GM19455 (cell line): Measurements from ENCODE around the gene CUX1.
"Not testable (repeated sequence)": the region's sequence is repeated elsewhere in the genome, so short reads cannot be mapped to it uniquely, and the experiment has no call there.

Experiments
- ATAC-seq: cut with Tn5 transposase; IDR thresholded peaks from one replicate; pipeline ENCODE4 v1.9.1; 2021; ENCODE audit not compliant: unreplicated experiment

Gene CUX1

DNA sequence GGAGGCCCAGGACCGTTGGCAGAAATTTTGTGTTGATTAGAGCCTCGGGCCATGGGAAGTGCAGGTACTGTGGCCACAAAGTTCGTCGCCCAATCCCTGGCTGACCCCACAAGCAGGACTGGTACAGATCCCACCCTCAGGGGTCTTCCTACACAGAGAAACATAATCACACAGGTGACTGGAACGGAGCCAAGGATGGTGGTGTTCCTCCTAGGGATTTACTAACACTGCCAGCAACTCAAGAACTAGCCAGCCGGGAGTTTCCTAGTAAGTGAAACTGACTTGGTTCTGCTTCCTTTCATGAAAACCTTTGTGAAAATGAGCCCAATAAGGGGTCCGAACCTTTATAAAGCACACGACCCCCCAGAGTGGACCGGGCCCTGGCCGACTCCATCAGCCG lies 5.7 kb downstream of the CUX1 start:
- ATAC-seq, result no peak

DNA sequence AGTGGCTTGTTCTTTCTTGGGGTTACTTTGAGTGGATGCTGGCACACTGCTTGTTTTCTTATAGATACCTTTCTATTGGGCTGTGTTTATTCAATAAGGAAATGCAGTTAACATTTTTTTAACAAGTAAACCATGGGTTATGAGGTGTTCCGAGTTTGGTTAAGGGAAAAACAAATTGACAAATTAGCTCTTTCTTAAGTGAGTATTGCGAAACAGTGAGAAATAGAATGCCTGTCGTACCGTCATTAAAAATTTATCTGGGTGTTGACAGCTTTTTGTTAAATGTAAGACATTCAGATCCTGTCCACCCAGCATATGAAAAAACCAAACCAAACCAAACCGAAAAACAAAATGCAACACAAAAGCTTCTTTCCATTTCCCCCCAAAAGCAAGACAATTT lies 6.2 kb downstream of the CUX1 start:
- no peak for ATAC-seq

DNA sequence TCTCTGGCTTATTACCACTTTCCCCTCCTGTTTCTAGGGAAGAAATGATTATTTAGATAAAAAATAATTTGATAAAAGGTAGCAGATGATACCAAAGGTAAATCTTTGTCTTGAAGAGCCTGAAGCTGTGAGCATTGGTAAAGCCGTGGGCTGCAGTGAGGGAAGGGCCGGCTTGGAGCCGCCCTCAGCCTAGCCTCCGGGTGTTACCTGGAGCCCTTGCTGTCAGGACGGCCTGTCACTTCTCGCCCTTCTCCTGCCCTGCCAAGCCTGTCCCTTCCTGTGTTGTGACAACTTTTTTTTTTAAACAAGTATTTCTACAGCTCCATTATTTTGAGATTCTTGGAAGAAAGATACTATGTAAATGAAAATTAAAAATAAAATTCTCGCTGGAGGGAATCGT lies 7.0 kb downstream of the CUX1 start:
- ATAC-seq, result no peak

DNA sequence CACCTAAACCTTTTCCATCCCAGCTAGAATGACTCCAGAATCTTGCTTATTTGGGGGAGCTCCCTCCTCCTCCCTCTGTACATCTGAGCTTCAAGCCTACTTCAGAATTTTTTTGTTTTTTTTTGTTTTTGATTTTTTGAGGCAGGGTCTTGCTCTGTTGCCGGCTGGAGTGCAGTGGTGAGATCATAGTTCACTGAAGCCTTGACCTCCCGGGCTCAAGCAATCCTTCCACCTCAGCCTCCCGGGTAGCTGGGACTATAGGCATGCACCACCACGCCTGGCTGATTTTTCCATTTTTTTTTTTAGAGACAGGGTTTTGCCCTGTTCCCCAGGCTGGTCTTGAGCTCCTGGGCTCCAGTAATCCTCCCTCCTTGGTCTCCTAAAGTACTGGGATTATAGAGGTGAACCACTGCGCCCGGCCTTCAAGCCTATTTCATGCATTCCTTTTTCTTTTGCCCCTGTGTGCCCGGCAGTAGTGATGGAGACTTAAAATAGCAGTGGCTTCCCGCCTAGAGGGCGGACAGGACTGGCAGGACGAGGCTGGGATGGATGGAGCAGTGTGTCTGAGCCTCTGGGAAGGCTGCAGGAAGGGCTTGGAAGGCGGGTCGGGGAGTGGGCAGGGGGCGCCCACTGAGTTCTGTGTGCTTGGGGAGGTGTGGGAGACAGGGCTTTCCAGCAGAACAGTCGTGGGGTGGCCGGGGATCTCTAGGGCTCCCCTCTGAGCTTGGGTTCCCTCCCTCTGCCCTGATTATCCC lies 8.8 kb downstream of the CUX1 start:
- ATAC-seq, result no peak

DNA sequence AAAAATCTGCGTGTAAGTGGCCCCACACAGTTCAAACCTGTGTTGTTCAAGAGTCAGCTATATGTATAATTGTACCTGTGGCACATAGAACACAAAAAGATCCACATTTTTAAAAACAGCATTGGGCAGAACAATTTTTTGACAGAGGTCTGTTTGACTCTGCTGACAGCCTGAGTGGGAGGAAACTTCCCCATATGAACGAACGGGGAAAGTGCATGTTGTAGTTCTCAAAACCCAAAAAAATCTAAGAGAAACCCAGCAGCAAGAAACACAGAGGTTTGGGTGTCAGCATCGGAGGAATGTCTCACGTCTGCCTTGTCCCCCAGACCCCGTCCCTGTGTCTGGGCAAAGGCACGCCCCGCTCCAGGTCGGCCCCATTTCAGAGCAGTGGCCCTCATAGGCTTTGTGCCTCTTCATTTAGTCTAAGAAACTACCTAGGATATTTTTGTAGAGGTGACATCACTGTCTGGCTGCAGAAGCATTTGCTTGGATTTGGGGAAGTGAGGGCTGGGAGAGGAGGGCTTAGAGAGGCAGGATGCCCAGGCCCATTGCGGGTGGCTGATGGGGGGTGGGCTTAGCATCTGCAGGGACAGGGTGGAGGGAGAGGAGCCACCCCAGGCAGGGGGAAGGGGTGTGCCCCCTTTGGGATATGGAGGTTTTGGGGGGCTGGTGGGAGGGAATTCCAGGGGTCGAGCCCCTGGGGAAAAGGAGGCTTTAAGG lies 11.0 kb downstream of the CUX1 start:
- no peak for ATAC-seq

DNA sequence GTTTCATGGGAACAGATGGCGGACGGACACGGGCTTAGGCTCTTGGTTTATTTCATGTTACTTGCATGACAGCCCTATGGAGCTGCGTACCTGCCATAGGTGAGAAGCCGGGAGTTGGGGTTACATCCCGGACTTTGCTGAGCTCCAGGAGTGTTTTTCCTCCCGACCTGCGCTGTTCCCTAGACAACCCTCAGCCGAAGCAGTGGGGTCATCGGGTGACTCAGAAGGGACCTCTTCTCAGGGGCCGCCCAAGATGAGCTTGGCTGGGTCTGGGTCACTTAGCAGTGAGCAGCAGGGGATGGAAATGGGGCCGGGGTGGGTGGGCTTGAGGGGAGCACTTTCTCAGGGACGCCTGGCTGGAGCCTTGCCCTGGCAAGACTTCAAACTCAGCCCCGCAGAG lies 11.9 kb downstream of the CUX1 start:
- no peak for ATAC-seq

GRCh38 chr7:101829821-101830220 lies 12.4 kb downstream of the CUX1 start:
- ATAC-seq, result no peak

DNA sequence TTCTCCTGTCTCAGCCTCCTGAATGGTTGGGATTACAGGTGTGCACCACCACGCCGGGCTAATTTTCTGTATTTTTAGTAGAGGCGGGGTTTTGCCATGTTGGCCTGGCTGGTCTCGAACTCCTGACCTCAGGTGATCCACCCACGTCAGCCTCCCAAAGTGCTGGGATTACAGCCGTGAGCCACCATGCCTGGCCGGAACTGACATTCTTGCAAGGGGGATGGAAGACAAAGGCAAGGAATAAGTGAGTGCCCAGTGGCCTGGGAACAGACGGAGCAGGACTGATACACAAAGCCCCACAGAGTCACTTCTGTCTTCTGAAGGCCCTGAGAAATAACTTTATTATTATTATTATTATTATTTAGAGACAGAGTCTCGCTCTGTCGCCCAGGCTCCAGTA lies 14.0 kb downstream of the CUX1 start:
- not testable (repeated sequence) for ATAC-seq

DNA sequence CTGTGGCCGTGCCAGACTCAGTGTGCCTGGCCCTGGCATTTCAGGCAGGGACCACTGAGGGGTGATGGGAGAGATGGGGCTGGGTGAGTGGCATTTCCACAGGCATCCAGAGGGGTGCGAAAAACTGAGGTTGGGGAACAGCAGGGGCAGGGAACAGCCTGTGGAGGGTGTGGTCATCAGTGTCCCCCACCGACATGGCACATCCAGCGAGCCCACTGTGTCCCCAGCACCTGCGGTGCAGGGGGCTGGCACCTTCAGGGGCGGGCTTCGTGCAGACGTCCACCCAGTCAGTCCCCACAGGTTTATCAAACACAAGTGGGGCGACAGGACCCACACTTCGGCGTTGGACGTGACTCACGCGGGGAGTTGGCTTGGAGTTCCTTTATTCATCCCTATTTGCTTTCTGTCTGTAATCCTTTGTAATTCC lies 14.8 kb downstream of the CUX1 start:
- ATAC-seq, result no peak

DNA sequence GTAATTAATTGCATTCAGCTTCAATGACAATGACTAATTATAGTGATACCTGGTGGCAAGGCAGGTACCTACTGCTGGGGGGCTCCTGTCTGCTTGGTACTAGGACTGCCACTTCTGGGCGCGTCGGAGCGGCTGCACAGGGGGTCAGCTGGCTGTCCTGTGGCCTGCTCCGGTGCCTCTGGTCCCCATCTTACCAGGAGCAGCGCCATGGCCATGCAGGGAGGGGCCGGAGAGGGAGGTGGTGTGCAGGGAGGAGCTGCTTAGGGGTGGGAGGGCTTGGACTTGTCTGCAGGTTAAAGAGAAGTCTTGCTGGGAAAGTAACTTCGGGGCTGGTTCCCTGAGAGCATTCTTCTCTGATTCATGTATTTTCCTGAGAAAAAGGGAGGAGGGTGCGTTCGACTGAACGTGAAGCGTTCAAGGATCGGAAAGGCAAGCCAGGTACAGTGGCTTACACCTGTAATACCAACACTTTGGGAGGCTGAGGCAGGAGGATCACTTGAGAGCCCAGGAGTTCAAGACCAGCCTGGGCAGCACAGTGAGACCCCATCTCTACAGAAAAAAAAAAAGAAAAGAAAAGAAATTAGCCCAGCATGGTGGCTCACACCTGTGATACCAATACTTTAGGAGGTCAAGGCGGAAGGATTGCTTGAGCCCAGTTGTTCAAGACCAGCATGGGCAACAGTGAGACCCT lies 15.4 kb downstream of the CUX1 start:
- no peak for ATAC-seq

DNA sequence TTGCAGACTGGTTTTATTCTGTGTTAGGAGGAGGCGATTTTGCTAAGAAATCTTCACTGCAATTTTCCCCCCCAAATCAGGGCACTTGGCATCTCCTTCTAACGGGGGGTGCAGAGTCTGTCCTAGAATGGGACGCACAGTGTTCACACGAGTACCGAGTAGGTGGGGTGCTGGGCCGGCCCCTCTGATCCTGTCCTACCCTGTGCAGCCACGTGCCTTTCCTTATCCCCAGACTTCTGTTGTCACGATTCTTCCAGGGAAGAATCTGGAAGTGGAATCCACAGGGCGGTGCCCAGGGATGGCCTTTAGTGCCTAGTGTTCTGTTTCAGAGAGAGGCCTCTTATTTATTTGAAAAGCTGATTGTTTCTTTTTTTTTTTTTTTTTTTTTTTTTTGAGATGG lies 16.4 kb downstream of the CUX1 start:
- ATAC-seq, result no peak

DNA sequence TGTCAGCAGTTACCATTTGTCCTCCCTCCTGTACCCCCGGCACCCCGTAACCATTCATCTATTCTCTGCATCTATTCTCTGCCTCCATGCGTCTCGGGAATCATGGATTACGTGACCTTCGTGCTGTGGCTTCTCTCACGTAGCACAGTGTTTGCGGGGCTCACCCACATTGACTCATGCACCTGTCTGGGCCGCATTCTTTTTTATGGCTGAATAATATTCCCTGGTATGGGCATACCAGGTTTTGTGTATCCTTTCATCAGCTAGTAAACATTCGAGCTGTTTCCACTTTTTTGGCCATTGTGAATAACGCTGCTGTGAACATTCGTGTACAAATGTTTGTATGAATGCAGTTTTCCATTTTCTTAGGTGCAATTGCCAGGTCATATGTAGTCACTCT lies 17.7 kb downstream of the CUX1 start:
- ATAC-seq, result no peak

DNA sequence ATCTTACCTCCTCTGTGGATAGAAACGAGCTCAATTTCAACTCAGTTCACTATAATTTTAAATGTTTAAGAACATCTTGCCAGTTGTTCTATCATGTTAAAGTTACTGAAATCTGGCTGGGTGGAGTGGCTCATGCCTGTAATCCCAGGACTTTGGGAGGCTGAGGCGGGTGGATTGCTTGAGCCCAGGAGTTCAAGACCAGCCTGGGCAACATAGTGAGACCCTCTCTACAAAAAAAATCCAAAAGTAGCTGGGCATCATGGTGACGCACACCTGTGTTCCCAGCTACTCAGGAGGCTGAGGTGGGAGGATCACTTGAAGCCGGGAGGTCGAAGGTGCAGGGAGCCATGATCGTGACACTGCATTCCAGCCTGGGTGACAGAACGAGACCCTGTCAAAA lies 20.0 kb downstream of the CUX1 start:
- not testable (repeated sequence) for ATAC-seq

- ATAC-seq, result no peak
Observed at GRCh38 chr7:101838837-101839483, 21.5 kb downstream of the CUX1 start.

- no peak for ATAC-seq
Observed at GRCh38 chr7:101841328-101841727, 23.9 kb downstream of the CUX1 start.

DNA sequence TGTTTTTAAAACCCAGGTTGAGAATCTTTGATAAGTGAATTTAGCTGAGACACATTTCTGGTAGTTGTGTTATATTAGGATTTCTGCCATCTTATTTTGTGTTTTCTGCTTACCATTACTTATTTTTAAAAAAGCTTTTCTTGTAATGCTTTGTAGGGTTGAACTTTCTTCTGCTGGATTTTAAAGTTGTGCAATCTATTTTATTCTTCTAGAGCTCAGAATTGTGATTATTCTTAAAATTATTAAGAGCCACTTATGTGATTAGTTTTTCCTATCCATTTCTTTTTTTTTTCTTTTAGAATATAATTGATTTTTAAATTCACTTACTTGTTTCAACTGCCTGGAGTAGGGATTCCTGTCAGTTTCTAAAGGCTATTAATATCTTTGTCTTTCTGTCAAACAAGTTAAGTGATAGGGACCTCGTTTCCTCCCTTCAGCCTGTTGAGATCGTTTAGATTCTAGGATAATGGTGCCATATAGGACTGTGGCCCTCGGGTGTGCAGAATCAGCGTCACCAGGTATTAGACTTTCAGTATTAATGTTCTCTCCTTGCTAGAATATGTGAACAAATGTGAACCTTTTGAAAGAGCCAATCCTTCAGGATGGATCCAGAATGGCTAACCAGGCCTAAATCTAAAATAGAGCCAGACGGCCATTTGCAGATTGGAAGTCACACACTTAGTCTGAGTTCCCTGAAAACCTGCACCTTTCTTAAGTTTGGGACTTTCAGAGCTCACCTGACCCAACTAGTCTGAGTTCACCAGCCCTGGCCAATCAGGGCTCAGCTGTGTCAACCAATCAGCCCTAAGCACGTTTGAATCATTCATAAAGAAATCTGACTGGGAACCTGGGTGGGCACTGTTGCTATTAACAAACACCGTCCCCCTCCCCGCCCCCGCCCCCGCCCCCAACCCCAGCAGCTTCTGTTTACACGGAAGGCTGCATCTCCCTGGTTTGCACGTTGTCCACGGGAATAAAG lies 26.2 kb downstream of the CUX1 start:
- ATAC-seq, result no peak

GRCh38 chr7:101845974-101846373 lies 28.5 kb downstream of the CUX1 start:
- no peak for ATAC-seq

- ATAC-seq, result no peak
Observed at GRCh38 chr7:101846800-101847538, 29.5 kb downstream of the CUX1 start.

GRCh38 chr7:101848208-101848951 lies 31.0 kb downstream of the CUX1 start:
- no peak for ATAC-seq
